GM12892 (cell line): ENCODE data around the gene IQGAP1. TPM values are rescaled to one million over a fixed set of nuclear protein-coding genes. Genes with fewer than 3 reads are reported as not detected.
"Not testable (repeated sequence)": the region's sequence is repeated elsewhere in the genome, so short reads cannot be mapped to it uniquely, and the experiment has no call there.

Experiments
- DNase-seq: peaks from one replicate; pipeline ENCODE4 v3.0.0; 2011; ENCODE audit not compliant: insufficient read length
- FAIRE-seq: peaks from 2 replicates; lab custom pipeline; 2011; peaks lifted over from hg19 to GRCh38; lab: Jason Lieb, UNC
- POLR2A ChIP-seq: IDR thresholded peaks from 2 replicates; pipeline ENCODE4 v1.6.1; 2011; ENCODE audit warnings: low read depth, low read length, control low read depth
- POLR2AphosphoS5 ChIP-seq: IDR thresholded peaks from 2 replicates; pipeline ENCODE4 v1.6.1; 2011; ENCODE audit warnings: low read depth, low read length, control low read depth
- TAF1 ChIP-seq: IDR thresholded peaks from 2 replicates; pipeline ENCODE4 v1.6.1; 2011; ENCODE audit warnings: low read depth, mild to moderate bottlenecking, control low read depth, low read length, borderline replicate concordance
- polyA plus RNA-seq: library from polyadenylated mRNA; unstranded; fragments of >200 nt; gene quantifications from one replicate; pipeline ENCODE4 v1.2.1, GENCODE V29; 2012; ENCODE audit warnings: missing spikeins, inconsistent platforms; ENCODE audit not compliant: missing spikeins

The IQGAP1 gene, protein sequence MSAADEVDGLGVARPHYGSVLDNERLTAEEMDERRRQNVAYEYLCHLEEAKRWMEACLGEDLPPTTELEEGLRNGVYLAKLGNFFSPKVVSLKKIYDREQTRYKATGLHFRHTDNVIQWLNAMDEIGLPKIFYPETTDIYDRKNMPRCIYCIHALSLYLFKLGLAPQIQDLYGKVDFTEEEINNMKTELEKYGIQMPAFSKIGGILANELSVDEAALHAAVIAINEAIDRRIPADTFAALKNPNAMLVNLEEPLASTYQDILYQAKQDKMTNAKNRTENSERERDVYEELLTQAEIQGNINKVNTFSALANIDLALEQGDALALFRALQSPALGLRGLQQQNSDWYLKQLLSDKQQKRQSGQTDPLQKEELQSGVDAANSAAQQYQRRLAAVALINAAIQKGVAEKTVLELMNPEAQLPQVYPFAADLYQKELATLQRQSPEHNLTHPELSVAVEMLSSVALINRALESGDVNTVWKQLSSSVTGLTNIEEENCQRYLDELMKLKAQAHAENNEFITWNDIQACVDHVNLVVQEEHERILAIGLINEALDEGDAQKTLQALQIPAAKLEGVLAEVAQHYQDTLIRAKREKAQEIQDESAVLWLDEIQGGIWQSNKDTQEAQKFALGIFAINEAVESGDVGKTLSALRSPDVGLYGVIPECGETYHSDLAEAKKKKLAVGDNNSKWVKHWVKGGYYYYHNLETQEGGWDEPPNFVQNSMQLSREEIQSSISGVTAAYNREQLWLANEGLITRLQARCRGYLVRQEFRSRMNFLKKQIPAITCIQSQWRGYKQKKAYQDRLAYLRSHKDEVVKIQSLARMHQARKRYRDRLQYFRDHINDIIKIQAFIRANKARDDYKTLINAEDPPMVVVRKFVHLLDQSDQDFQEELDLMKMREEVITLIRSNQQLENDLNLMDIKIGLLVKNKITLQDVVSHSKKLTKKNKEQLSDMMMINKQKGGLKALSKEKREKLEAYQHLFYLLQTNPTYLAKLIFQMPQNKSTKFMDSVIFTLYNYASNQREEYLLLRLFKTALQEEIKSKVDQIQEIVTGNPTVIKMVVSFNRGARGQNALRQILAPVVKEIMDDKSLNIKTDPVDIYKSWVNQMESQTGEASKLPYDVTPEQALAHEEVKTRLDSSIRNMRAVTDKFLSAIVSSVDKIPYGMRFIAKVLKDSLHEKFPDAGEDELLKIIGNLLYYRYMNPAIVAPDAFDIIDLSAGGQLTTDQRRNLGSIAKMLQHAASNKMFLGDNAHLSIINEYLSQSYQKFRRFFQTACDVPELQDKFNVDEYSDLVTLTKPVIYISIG (N-terminal part only)
- 84.6 TPM for polyA plus RNA-seq

DNA sequence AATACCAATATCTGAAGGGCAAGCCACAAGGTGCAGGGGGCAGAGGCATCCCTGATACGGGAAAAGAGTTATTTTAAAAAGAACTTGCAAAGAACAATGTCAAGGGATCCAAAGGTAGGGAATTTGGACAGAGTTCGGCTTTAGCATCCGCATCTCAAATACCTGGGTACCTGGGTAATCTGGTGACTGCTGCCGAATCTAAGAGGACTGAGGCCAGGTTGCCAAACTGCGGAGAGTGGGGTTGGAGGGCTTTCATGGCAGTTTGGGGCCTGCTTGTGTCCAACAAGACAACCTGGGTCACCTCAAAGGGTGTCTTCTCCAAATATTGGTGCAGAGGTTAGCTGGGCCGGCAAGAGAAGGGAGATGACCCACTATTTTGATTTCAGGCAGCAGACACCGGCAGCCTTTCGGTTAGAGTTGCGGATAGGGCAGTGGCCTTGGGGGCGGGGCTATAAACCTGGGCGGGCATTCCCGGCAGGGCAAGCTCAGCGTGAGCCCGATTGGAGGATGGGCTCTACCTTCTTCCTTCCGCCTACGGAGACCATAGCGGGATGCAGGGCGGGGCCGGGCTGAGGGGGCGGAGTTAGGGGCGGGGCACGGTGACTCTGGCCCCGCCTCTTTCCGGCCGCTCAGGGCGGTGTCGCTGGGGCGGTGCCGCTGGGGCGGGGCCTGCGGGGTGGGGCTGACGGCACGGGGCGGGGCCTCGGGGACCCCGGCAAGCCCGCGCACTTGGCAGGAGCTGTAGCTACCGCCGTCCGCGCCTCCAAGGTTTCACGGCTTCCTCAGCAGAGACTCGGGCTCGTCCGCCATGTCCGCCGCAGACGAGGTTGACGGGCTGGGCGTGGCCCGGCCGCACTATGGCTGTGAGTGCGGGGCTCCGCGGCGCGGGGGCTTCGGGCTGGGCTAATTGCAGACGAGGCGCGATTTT lies at the start of gene IQGAP1:
Gene IQGAP1 (plus strand): TSS at position 709 of the 928 bp plus-strand sequence. CDS start 100 bp downstream, at position 809.
- FAIRE-seq (peak; percentile 96), DNase-seq (peak; percentile 91)
- peak; percentile 93 for TF ChIP-seq POLR2A
- peak; percentile 90 for TF ChIP-seq POLR2AphosphoS5
- peak; percentile 82; the same call in 1 of the 2 replicates for TF ChIP-seq TAF1

DNA sequence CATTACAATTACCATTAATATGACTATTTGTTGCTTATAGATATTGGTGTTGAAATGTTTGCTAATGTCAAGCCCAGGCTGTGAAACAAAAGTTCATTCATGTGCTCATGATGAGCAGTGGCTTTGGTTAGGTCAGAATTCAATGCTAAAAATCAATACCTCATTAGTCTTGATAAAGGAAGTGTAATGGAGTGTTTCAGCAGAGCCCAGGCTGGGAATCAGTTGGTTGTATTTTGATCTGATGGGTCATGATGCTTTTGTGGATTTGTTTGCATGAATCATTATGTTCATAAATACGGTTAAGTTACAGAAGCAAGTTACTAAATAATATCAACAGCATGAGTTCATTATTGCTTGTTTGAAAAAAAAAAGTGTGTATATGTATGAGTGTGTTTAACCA lies 49.5 kb upstream of the IQGAP1 start:
- FAIRE-seq (no peak), DNase-seq (no peak)
- TF ChIP-seq POLR2A = no peak
- no peak for TF ChIP-seq POLR2AphosphoS5
- no peak for TF ChIP-seq TAF1

DNA sequence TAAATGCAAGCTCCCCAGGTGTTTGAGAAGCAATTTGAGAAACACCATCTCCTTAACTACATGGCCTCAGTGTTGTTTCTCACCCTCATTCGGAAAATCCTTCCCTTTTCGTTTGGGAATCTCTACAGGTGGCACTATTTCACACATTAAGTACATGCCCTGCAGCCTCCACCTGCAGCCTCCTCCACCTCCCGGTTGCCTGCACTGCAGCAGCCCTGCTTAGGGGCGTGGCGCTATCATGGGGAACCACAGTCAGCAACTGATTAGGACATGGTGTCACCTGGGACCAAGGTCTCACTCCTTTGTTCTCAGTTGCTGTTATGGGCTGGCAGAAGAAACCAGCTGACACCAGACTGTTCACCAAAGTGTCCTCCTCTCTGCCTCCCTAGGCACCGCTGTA lies 47.7 kb upstream of the IQGAP1 start:
- no peak for DNase-seq
- TF ChIP-seq POLR2AphosphoS5 = no peak
- no peak for TF ChIP-seq TAF1
- no peak for TF ChIP-seq POLR2A
- no peak for FAIRE-seq

DNA sequence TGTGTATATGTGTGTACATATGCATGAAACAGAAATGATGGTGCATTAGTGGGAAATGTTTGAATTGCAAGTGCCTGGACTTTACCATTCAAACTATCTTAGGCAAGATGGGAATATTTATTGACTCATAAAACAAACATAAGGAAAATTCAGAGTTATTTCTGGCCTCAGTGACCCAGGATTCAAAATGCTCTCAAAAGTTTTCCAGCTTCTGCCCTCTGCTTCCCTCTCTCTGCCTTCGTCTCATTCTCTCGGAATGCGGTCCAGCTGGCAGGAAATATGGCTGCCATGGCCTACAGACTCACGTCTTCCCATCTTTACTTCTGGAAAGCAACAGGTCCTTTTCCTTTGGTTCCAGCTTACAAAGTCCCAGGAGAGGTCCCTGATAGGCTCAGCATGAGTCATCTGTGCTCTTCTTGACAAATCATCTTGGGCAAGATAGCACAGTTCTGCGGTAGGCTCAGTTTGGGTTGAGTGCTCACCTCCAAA lies 44.7 kb upstream of the IQGAP1 start:
- FAIRE-seq (no peak), DNase-seq (no peak)
- TF ChIP-seq POLR2AphosphoS5 = no peak
- TF ChIP-seq POLR2A = no peak
- no peak for TF ChIP-seq TAF1

DNA sequence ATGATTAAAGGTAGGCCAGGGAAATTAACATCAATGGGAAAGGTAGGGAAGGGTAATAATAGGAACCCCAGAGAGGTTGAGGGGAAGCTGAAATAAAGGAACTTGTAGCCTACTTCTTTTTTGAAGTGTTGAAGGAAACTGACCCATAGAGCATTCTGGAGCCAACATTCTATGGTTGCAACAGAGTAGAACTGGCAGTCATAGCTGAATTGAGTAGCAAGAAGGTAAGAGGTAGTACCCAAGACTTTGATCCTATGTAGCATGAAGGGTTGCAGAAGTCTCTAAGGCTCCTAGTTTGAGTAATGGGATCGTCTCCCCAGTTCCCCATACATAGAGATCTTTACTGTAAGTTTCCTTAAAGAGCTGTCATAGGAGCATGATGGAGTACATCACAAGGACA lies 43.4 kb upstream of the IQGAP1 start:
- no peak for DNase-seq
- FAIRE-seq = no peak

DNA sequence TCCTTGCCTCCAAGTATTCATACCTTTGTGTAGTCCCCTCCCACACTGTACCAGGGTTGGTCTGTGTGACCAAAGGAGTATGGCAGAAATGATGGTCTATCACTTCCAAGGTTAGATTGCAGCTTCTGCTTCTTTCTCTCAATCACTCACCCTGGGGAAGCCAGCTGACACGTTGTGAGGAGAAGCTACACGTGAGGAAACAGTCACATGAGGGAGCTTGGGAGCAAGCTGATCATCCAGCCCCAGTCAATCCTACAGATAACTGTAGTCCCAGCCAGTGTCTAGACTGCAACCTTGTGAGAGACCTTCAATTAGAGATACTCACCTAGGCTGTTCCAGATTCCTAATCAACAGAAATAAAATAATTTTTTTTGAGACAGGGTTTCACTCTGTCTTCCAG lies 42.2 kb upstream of the IQGAP1 start:
- FAIRE-seq (no peak), DNase-seq (no peak)
- TF ChIP-seq POLR2AphosphoS5 (no peak), TAF1 (no peak)

More for the DNA sequence above, 43.4 kb upstream of the IQGAP1 start:
- TF ChIP-seq POLR2AphosphoS5 (no peak), TAF1 (no peak), POLR2A (no peak)

DNA sequence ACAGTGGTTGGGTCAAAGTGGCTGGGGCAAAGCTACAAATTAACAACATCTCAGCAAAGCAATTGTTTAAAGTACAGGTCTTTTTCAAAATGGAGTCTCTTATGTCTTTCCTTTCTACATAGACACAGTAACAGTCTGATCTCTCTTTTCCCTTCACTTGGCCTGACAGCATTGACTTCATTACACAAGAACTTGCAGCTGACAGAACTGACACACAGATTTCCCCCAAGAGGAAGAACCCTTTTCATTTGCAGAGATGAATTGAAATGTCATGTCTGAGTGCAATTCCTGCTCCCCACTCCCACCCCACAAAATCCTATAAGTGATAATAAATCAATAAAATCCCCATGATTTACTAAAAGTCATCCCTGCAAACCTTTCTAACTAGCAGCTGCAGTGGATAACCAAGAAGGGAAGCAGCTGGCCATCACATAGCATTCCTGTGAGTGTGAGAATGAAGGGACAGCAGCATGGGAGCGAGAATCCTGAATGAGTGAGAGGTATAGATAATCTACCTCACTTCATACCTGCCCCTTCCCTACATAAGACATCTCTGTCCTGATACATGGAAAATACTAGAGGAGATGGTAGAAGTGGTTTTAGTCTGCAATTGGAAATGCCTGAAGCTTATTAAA lies 40.5 kb upstream of the IQGAP1 start:
- not testable (repeated sequence) for DNase-seq, FAIRE-seq

DNA sequence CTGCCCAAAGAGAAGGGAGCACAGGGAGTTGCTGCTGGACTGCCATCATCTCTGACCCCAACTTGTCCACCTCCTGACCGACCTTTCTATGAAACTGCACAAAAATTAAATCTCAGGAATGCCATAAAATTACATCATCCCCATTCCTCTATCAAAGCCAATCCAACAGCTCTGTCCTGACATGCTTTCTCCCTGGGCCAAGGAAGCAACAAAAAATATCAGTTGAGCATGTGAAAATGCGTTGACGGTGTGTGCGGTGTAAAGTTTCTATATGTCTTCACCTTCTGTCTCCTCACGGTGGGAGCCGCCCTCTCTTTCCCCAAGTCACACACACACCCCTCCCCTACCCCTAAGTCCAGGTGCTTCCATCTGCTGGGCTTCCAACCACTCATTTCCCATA lies 39.6 kb upstream of the IQGAP1 start:
- FAIRE-seq (no peak), DNase-seq (no peak)
- TF ChIP-seq POLR2A = no peak
- no peak for TF ChIP-seq POLR2AphosphoS5
- TF ChIP-seq TAF1 = no peak

DNA sequence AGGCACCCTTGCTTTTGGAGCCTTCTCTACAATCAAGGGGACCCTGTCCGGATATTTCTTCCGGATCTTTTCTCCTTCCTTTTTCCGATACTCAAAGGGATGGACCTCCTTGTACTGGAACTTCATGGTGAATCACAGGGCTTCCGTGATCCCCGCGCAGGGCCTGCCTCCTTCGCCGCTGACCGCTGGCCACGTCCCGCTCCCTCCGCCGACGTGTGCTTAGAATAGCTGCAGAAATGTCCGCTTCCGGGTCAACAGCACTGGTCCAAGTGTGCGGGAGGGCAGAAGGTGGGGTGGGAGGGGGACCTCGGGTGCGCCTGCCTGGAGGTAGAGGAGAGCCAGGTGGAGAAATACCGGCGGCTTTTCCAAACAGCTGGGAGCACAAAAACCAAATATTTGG lies 39.0 kb upstream of the IQGAP1 start:
- DNase-seq (no peak), FAIRE-seq (no peak)
- TF ChIP-seq POLR2A (no peak), TAF1 (no peak), POLR2AphosphoS5 (no peak)

DNA sequence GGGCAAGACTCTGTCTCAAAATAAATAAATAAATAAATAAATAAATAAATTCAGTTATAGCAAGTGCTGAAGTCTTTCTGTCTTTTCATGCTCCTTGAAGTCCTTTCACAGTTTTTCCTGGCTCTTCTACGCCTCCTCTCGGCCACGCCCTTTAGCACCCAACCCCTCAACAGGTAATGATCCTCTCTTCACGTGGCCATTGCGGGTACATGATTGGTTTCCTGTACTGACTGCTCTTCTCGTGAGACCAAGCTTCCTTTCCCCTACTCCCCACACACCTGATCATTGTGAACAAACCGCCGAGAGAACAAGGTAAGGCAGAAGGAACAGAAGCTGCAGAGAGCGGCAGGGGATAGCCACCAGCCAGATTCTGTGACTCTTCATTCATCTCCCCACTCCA lies 38.2 kb upstream of the IQGAP1 start:
- no peak for TF ChIP-seq POLR2AphosphoS5
- TF ChIP-seq TAF1 = no peak
- TF ChIP-seq POLR2A = no peak
- no peak for FAIRE-seq
- no peak for DNase-seq
